GM08714 (cell line): Measurements from ENCODE around the gene ZXDC.

Experiments
- H3K4me3 ChIP-seq: fragments of 200-500 bp; sonication (Bioruptor generic); 2 replicates; pipeline ENCODE4 v1.5.1; 2014; ENCODE audit warnings: mild to moderate bottlenecking, low read length, inconsistent platforms
- ZNF274 ChIP-seq: IDR thresholded peaks from 2 replicates; pipeline ENCODE4 v1.6.1; 2012; ENCODE audit warnings: mild to moderate bottlenecking, low read depth, low read length

ZXDC gene, protein sequence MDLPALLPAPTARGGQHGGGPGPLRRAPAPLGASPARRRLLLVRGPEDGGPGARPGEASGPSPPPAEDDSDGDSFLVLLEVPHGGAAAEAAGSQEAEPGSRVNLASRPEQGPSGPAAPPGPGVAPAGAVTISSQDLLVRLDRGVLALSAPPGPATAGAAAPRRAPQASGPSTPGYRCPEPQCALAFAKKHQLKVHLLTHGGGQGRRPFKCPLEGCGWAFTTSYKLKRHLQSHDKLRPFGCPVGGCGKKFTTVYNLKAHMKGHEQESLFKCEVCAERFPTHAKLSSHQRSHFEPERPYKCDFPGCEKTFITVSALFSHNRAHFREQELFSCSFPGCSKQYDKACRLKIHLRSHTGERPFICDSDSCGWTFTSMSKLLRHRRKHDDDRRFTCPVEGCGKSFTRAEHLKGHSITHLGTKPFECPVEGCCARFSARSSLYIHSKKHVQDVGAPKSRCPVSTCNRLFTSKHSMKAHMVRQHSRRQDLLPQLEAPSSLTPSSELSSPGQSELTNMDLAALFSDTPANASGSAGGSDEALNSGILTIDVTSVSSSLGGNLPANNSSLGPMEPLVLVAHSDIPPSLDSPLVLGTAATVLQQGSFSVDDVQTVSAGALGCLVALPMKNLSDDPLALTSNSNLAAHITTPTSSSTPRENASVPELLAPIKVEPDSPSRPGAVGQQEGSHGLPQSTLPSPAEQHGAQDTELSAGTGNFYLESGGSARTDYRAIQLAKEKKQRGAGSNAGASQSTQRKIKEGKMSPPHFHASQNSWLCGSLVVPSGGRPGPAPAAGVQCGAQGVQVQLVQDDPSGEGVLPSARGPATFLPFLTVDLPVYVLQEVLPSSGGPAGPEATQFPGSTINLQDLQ

GRCh38 chr3:126475413-126476114 is at the start of gene ZXDC:
ZXDC (minus strand) TSS chr3:126475891; CDS start chr3:126475865, 26 bp downstream.
- H3K4me3 ChIP-seq = peak within 1 kb of the TSS; percentile 80
- no peak for TF ChIP-seq ZNF274

DNA sequence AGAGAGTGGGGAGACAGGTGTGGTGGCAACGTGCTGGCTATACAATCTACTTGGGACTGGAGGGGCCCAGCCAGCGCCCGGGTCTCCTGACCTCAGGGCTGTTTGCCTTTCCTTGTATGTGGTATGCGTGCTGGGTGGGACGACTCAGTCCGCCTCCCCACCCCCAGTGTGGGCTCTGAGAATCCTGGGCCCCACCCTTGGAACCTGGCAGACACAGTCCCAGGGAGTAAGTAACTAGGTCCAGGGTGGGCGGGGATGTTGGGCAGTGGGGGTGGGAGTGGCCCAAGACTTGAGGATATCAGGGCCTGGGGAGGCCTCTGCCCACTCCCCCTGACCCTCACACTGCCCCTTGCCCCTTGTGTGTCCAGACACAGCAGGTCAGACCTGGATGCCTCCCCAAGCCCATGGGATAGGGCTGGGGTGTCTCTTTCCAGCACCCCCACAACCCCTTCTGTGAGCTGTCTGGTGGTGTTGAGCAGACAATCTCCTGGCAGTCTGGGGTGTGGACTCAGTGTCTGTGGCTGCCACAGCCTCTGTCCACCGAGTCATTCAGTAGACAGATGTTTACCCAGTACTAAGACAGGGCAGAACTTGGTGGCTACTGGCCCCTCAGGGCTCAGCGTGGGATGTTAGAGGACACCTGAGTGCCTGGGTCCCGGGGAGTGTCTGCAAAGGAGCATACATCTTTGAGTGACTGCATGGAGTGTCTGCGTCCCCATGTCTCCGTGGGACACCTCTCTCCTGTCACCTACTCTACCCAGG is 49.6 kb upstream of the ZXDC start:
- H3K4me3 ChIP-seq = no peak overlapping the region
- TF ChIP-seq ZNF274 = no peak

- no peak overlapping the region for H3K4me3 ChIP-seq
- no peak for TF ChIP-seq ZNF274
Measured at GRCh38 chr3:126524429-126524988, 48.8 kb upstream of the ZXDC start.

- TF ChIP-seq ZNF274 = no peak
- no peak within 1 kb of the TSS for H3K4me3 ChIP-seq
Measured at GRCh38 chr3:126523745-126524428, 48.2 kb upstream of the ZXDC start, which contains the start of gene CHST13. CHST13 (plus strand) TSS chr3:126524155; CDS start chr3:126524333, 178 bp downstream.

DNA sequence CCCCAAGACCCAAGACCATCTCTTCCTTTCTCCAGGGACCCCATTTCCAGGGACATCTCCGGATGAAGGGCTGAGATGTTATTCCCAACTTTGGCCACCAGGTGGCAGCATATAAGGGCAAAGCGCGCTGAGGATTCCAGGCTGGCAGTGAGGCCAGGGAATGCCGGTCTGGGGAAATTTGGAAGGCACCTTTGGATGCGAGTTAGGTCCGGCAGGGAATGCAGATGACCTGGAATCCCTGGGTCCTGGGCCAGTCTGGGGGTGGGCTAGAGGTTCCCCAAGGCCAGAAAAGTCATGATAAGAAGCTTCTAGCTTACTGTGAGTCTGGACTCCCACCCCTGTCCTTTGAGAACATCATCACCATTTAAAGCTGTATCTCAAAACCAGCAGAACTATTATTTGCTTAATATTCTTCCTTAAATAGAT is 46.7 kb upstream of the ZXDC start:
- H3K4me3 ChIP-seq = no peak overlapping the region

DNA sequence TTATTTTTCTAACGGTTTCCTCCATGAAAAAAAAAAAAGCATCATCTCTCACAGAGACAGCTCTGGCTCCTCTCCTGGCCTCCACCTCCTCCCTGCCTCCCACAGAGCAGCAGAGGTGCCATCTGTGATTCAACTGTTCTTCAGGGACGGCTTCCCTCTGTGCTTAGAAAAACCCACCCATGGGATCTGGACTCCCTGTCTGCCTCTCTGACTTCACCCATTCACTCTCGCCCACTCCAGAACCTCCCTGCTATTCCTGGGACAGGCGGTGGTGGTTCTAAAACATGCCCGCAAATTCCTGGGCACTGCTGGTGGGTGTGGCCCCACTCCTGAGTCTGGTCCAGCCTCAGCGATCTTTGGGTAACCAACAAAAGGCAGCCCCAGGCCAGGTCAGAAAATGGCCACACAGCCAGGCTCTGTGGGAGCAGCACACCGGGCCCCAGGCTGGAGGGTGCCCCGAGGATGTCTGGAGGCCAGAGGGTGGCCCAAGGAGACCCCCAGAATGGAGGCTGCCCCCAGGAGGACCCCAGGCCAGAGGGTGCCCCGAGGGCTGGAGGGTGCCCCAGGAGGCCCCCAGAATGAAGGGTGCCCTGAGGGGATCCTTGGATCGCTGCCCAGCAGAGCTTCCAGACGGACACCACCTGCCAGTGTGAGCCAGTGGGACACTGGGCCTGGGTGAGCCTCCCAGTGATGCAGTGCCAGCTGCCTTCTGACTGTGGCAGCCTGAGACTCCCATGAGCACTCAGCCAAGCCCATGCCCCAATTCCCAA is 45.6 kb upstream of the ZXDC start:
- TF ChIP-seq ZNF274 = no peak
- no peak overlapping the region for H3K4me3 ChIP-seq

More for the DNA sequence above, 46.7 kb upstream of the ZXDC start:
- TF ChIP-seq ZNF274 = no peak

GRCh38 chr3:126519506-126520455 is 44.1 kb upstream of the ZXDC start:
- H3K4me3 ChIP-seq = no peak overlapping the region
- no peak for TF ChIP-seq ZNF274

- TF ChIP-seq ZNF274 = no peak
- no peak overlapping the region for H3K4me3 ChIP-seq
Measured at GRCh38 chr3:126518779-126519177, 43.1 kb upstream of the ZXDC start.

GRCh38 chr3:126517986-126518778 is 42.5 kb upstream of the ZXDC start:
- no peak for TF ChIP-seq ZNF274
- no peak overlapping the region for H3K4me3 ChIP-seq

DNA sequence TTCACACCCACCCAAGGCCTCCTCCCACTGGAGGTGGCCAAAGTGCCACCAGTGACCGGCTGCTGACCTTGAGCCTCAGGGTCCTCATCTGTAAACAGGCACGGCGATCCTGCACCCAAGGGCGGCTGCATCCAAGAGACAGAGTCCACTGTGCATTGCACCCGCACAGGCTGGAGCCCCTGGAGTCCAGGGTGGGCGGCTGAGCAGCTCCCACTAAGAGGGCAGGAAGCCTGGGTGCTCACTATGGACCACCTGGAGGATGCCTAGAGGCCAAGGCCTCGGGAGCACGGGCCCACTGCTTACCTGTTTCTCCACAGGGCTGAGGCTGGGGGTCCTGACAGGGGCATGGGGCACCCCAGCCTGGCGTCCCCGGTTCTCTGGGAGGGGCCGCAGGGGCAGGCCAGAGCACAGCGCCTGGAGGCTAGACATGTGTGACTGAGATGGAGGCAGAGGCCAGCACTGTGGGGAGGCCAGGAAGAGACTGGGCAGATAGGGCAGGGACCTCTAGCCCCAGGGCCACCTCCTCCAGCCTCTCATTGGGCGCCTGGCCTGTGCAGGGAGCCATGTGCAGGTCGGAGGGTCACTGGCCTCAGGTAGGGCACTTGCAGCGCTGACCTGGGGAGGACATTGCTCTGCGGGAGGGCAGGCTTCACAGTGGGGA is 41.7 kb upstream of the ZXDC start, which contains the start of gene UROC1:
TSS of gene UROC1 (minus strand) at position 483 of the 661 bp plus-strand sequence. CDS start at position 429, 54 bp downstream.
- H3K4me3 ChIP-seq = no peak within 1 kb of the TSS
- no peak for TF ChIP-seq ZNF274
